Upper lobe of right lung (tissue), 1 donor: ENCODE results near the gene KBTBD13. TPM values are rescaled to one million over a fixed set of nuclear protein-coding genes. Genes with fewer than 3 reads are reported as not detected.

Source experiments
- ATAC-seq: fragments of 200-7000 bp; cut with Tn5 transposase; one replicate; pipeline ENCODE4 v1.9.1; 2020; ENCODE audit warnings: mild to moderate bottlenecking, moderate library complexity
- DNase-seq: peaks from one replicate; pipeline ENCODE4 v3.0.0-alpha.2; 2020
- H3K27ac ChIP-seq: fragments of 200-600 bp; one replicate; pipeline ENCODE4 v1.8.0; 2022
- H3K27me3 ChIP-seq: fragments of 200-600 bp; one replicate; pipeline ENCODE4 v1.8.0; 2022; ENCODE audit warnings: mild to moderate bottlenecking
- H3K36me3 ChIP-seq: fragments of 200-600 bp; one replicate; pipeline ENCODE4 v1.8.0; 2022
- H3K4me1 ChIP-seq: fragments of 200-600 bp; one replicate; pipeline ENCODE4 v1.8.0; 2022
- H3K4me3 ChIP-seq: fragments of 200-600 bp; one replicate; pipeline ENCODE4 v1.8.0; 2022; ENCODE audit warnings: mild to moderate bottlenecking
- H3K9me3 ChIP-seq: fragments of 200-600 bp; one replicate; pipeline ENCODE4 v1.8.0; 2022
- intact Hi-C: fragments of 100-400 bp; cut with DNase I; formaldehyde crosslinking; loops from one replicate; pipeline ENCODE4 v1.11.0; 2022
- total RNA-seq: library from RNA; stranded (reverse); fragmentation: NEBNext Ultra II Directional; extraction: Animal tissue kit (Norgen Biotek cat#: 25700); gene quantifications from one replicate; pipeline ENCODE4 v1.2.1, GENCODE V29; 2021
- TF ChIP-seq, protein P1 (sequence below): fragments of 200-600 bp; IDR thresholded peaks from one replicate; pipeline ENCODE4 v1.8.0; 2022; ENCODE audit warnings: antibody characterized with exemption
- donor health status: DM: no; HTN: yes; CAD: no; lungs with severe emphysema.

The KBTBD13 gene
- total RNA-seq, 1 donor from 2014 or later: not detected

DNA sequence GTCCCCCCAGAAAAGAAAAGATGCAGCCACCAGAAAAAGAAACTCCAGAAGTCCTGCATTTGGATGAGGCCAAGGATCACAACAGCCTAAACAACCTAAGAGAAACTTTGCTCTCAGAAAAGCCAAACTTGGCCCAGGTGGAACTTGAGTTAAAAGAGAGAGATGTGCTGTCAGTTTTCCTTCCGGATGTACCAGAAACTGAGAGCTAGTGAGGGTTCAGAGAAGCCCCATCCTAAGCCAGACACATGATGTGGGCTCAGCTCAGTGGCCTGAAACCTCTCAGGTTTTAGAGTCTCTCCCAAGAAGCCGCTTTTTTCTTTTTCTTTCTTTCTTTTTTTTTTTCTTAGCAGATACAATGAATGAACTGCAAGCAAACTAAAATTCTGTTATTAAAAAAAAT lies 23.6 kb upstream of the KBTBD13 start:
- no peak overlapping the region for H3K27ac ChIP-seq
- H3K4me3 ChIP-seq: no peak overlapping the region
- TF ChIP-seq, protein P1, sequence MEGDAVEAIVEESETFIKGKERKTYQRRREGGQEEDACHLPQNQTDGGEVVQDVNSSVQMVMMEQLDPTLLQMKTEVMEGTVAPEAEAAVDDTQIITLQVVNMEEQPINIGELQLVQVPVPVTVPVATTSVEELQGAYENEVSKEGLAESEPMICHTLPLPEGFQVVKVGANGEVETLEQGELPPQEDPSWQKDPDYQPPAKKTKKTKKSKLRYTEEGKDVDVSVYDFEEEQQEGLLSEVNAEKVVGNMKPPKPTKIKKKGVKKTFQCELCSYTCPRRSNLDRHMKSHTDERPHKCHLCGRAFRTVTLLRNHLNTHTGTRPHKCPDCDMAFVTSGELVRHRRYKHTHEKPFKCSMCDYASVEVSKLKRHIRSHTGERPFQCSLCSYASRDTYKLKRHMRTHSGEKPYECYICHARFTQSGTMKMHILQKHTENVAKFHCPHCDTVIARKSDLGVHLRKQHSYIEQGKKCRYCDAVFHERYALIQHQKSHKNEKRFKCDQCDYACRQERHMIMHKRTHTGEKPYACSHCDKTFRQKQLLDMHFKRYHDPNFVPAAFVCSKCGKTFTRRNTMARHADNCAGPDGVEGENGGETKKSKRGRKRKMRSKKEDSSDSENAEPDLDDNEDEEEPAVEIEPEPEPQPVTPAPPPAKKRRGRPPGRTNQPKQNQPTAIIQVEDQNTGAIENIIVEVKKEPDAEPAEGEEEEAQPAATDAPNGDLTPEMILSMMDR: no peak
- H3K27me3 ChIP-seq: no peaks in the 10 kb centered on the region
- no peaks in the 10 kb centered on the region for H3K9me3 ChIP-seq
- ATAC-seq: no peak
- no peak for DNase-seq
- intact Hi-C loops: no loop called here
- H3K4me1 ChIP-seq: peaks cover 23% of the 10 kb centered on the region
- H3K36me3 ChIP-seq: peaks cover 6% of the 10 kb centered on the region

DNA sequence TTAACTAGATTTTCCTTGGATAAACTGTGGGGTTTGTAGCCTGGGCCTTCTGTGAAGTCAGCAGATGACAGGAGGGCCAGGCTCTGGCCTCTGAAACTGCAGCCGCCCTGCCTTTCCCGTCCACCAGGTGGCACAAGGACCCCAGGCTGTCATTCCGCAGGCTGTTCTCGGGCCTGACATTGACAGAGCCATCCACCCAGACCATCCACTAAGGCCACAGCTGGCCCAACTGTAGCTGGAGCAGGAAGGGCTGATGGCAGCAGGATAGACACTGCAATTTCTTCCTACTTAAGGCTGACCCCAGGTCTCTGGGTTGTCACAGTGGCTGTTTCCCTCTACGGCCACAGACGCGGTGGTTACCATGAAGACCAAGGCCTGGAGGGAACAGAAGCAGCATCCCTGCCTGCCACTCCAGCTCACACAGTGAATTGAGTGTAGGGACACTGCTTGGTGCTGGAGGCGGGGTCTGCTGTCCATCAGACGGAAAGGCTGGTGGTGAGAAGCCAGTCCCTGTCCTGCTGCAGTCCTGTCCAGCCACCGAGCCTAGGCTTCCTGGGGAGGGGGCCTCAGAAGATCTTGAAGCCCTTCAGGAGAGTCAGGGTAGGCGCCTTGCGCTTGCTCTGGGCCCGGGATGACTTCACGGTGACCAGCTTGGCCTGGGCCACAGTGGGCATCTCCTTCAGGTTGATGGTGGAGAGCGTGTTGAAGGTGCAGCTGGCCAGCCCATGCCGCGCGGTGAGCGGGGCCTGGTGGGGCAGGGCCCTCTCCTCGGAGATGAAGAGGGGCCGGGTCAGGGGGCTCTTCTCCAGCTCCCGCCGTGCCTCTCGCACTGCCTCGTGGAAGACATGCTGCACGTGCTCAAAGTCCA lies 22.0 kb upstream of the KBTBD13 start:
- H3K27ac ChIP-seq: peak overlapping the region; percentile 55
- peak; percentile 90 for ATAC-seq
- peak; percentile 84 for DNase-seq
- no peaks in the 10 kb centered on the region for H3K27me3 ChIP-seq
- peaks cover 6% of the 10 kb centered on the region for H3K36me3 ChIP-seq
- H3K4me1 ChIP-seq: peaks cover 18% of the 10 kb centered on the region
- no peaks in the 10 kb centered on the region for H3K9me3 ChIP-seq
- TF ChIP-seq, protein P1: peak; percentile 91
- intact Hi-C loops: no loop called here
- H3K4me3 ChIP-seq: no peak overlapping the region

DNA sequence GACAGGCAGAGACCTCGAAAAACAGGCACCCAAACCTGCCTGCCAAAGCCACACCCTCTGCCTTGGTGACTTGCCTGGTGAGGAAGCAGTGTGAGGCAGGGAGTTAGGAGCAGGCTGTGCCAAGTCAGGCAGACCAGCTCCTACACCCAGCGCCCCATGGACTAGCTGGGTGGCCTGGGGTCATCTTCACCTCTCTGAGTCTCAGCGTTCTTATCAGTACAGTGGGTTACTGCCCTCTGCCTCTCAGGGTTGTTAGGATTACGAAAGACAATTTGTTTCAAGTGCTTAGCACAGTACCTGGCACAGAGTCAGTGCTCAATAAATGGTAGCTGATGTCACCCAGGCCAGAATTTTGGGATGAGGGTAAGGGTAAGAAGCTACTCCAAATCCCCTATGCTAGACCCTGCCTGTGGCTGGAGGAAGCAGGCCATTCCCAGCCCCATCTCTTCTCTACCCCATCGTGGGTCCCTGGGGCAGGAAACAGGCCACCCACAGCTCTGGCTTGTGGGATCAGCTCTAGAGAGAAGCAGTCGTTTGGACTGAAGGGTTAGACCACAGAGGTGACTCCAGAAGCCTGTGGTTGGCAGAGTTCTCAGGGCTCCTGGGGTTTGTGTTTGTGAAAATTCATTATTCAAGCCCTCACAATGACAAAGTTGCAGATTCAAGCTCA lies 21.2 kb upstream of the KBTBD13 start:
- peaks cover 15% of the 10 kb centered on the region for H3K4me1 ChIP-seq
- no peaks in the 10 kb centered on the region for H3K9me3 ChIP-seq
- no peaks in the 10 kb centered on the region for H3K27me3 ChIP-seq
- peak overlapping the region; percentile 55 for H3K27ac ChIP-seq
- H3K4me3 ChIP-seq: no peak overlapping the region
- DNase-seq: no peak
- TF ChIP-seq, protein P1: no peak
- ATAC-seq: peak; percentile 29
- intact Hi-C loops: no loop called here
- peaks cover 6% of the 10 kb centered on the region for H3K36me3 ChIP-seq

DNA sequence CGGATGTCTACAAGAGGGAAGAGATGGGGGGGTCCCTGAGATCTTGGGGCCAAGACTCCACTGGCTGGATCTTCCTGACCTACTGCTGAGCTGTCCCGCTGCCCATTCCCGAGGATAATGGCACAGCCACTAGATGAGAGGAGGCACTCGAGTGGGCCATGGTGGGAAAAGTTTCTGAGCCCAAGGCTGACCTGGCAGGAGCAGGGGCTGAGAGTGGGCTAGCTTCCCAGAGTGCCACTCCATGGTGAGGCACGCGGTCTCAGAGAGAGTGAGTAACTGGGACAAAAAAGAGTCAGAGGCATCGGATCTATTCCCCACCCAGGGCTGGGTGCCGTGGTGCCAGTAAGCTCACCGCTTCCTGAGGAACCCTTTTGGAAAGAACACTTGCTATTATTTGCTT lies 20.4 kb upstream of the KBTBD13 start:
- peak overlapping the region; percentile 24 for H3K27ac ChIP-seq
- ATAC-seq (no peak), DNase-seq (no peak)
- H3K36me3 ChIP-seq: peaks cover 6% of the 10 kb centered on the region
- no peaks in the 10 kb centered on the region for H3K27me3 ChIP-seq
- TF ChIP-seq, protein P1: no peak
- peaks cover 18% of the 10 kb centered on the region for H3K4me1 ChIP-seq
- intact Hi-C loops: no loop called here
- no peak overlapping the region for H3K4me3 ChIP-seq
- no peaks in the 10 kb centered on the region for H3K9me3 ChIP-seq

DNA sequence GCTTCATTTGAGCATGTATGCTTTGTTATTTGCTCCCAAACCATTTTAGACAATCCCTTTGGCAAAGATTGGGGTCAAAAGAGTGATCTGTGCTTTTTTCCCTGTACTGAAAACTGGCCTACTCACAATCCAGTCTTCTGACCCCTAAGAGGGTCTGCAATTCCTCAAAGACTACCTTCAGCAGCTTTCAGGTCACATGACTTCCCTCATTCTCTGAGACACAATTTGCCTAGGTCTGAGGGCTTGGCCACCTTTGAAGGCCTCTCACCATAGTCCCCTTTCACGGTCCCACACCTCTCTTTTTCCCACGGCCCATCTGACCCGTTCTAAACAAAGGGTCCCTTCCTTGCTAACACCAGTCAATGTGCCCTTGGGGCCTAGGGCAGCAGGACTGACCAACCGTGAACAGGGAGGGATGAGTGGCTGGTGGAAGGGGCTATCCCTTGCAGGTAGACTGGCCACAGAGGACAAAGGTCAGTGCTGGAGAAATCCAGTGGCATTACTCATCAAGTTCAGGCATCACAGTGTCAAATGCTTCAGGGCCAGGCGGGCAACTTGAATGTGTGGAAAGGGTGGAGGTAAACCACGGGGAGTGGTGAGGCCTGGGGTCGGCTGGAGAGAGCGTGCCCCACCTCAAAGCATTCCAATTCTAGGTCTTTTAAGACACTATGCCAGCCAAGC lies 19.5 kb upstream of the KBTBD13 start:
- ATAC-seq (no peak), DNase-seq (no peak)
- no peak overlapping the region for H3K27ac ChIP-seq
- H3K27me3 ChIP-seq: no peaks in the 10 kb centered on the region
- no peaks in the 10 kb centered on the region for H3K9me3 ChIP-seq
- H3K36me3 ChIP-seq: peaks cover 6% of the 10 kb centered on the region
- TF ChIP-seq, protein P1: no peak
- H3K4me3 ChIP-seq: no peak overlapping the region
- peaks cover 18% of the 10 kb centered on the region for H3K4me1 ChIP-seq
- intact Hi-C loops: no loop called here
